ENCODE data around the gene BMPR1A.

Gene BMPR1A

GRCh38 chr10:86785968-86786367, 29.5 kb downstream of the BMPR1A start:
- Histone ChIP-seq H3K27ac (ENCODE audit: low read depth, low read length) (peak overlapping the region; percentile 63), H3K27me3 (ENCODE audit: control insufficient read depth, insufficient read depth, low read length) (no peaks in the 10 kb centered on the region)

GRCh38 chr10:86786368-86786767, 29.9 kb downstream of the BMPR1A start:
- Histone ChIP-seq H3K27ac (ENCODE audit: low read depth, low read length) (peak overlapping the region; percentile 63), H3K4me1 (ENCODE audit: control insufficient read depth, insufficient read depth, low read length) (peaks cover 37% of the 10 kb centered on the region), H3K9me3 (ENCODE audit: control insufficient read depth, insufficient read depth, low read depth, low read length) (no peaks in the 10 kb centered on the region), H3K36me3 (ENCODE audit: control insufficient read depth, insufficient read depth, low read length) (peaks cover 5% of the 10 kb centered on the region; the same call in 1 of the 2 replicates), H3K9ac (ENCODE audit: low read length) (no peak overlapping the region), H3K27me3 (ENCODE audit: control insufficient read depth, insufficient read depth, low read length) (no peaks in the 10 kb centered on the region), H3K4me3 (ENCODE audit: low read depth, low read length) (0 out of 2 replicates have a peak overlapping the region, but pooled peaks have one; percentile 6)

More at GRCh38 chr10:86785968-86786367, 29.5 kb downstream of the BMPR1A start:
- Histone ChIP-seq H3K4me3 (ENCODE audit: low read depth, low read length) (0 out of 2 replicates have a peak overlapping the region, but pooled peaks have one; percentile 6), H3K9ac (ENCODE audit: low read length) (no peak overlapping the region), H3K4me1 (ENCODE audit: control insufficient read depth, insufficient read depth, low read length) (peaks cover 37% of the 10 kb centered on the region), H3K9me3 (ENCODE audit: control insufficient read depth, insufficient read depth, low read depth, low read length) (no peaks in the 10 kb centered on the region), H3K36me3 (ENCODE audit: control insufficient read depth, insufficient read depth, low read length) (peaks cover 5% of the 10 kb centered on the region; the same call in 1 of the 2 replicates)

DNA sequence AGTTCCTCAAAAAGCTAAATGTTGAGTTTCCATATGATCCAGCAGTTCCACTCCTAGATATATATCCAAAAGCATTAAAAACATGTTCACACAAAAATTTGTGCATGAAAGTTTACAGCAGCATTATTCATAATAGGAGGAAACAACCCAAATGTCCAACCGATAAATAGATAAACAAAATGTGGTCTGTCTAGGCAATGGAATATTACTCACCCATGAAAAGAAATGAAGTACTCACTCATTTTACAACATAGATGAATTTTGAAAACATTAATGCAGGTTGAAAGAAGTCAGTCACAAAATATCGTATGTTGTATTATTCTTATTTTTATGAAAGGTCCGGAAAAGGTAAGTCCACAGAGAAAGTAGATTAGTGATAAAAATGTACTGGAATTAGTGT, 34.0 kb downstream of the BMPR1A start:
- peaks cover 10% of the 10 kb centered on the region; the same call in 1 of the 2 replicates for H3K36me3 ChIP-seq (ENCODE audit: control insufficient read depth, insufficient read depth, low read length)
- no peak overlapping the region for H3K9ac ChIP-seq (ENCODE audit: low read length)
- H3K4me3 ChIP-seq (ENCODE audit: low read depth, low read length), result no peak overlapping the region
- no peaks in the 10 kb centered on the region for H3K9me3 ChIP-seq (ENCODE audit: control insufficient read depth, insufficient read depth, low read depth, low read length)
- H3K27ac ChIP-seq (ENCODE audit: low read depth, low read length), result no peak overlapping the region
- no peaks in the 10 kb centered on the region for H3K27me3 ChIP-seq (ENCODE audit: control insufficient read depth, insufficient read depth, low read length)
- peaks cover 19% of the 10 kb centered on the region for H3K4me1 ChIP-seq (ENCODE audit: control insufficient read depth, insufficient read depth, low read length)

DNA sequence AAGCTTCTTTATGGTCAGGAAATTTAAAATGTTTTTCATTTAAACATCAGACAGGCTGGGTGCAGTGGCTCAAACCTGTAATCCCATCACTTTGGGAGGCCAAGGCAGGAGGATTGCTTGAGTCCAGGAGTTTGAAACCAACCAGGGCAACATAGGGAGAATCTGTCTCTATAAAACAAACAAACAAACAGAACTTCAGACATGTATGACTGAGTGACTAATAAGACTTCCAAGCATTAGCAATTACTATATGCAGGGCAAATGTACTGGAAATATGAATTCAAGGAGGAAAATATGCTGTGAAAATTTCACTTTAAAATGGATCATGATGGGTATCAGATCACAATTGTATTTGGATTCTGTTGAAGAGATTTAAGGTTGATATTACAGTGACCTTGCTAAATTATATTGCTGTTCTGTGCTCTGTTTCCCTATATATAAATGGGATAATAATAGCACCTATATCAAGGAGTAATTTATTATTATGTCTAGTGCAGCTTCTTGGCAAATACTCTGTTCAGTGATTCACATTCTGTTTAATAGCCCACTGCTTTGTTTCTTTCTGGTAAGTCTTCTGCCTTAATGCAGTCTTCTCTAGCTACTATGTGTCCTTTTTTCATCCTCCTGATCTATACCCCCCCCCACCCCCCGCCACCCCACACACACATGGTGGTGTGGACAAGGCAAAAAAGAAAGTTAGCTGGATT, 36.2 kb downstream of the BMPR1A start:
- Histone ChIP-seq H3K27ac (ENCODE audit: low read depth, low read length) (no peak overlapping the region), H3K4me1 (ENCODE audit: control insufficient read depth, insufficient read depth, low read length) (peaks cover 19% of the 10 kb centered on the region), H3K9me3 (ENCODE audit: control insufficient read depth, insufficient read depth, low read depth, low read length) (no peaks in the 10 kb centered on the region), H3K9ac (ENCODE audit: low read length) (no peak overlapping the region), H3K36me3 (ENCODE audit: control insufficient read depth, insufficient read depth, low read length) (peaks cover 6% of the 10 kb centered on the region; the same call in 1 of the 2 replicates), H3K4me3 (ENCODE audit: low read depth, low read length) (no peak overlapping the region), H3K27me3 (ENCODE audit: control insufficient read depth, insufficient read depth, low read length) (no peaks in the 10 kb centered on the region)

GRCh38 chr10:86793696-86794095, 37.3 kb downstream of the BMPR1A start:
- H3K9ac ChIP-seq (ENCODE audit: low read length), result no peak overlapping the region
- H3K27ac ChIP-seq (ENCODE audit: low read depth, low read length), result no peak overlapping the region
- 0 out of 2 replicates have a peak, but pooled peaks cover 5% of the 10 kb centered on the region for H3K36me3 ChIP-seq (ENCODE audit: control insufficient read depth, insufficient read depth, low read length)
- no peaks in the 10 kb centered on the region for H3K9me3 ChIP-seq (ENCODE audit: control insufficient read depth, insufficient read depth, low read depth, low read length)
- H3K27me3 ChIP-seq (ENCODE audit: control insufficient read depth, insufficient read depth, low read length), result no peaks in the 10 kb centered on the region
- H3K4me3 ChIP-seq (ENCODE audit: low read depth, low read length), result no peak overlapping the region
- H3K4me1 ChIP-seq (ENCODE audit: control insufficient read depth, insufficient read depth, low read length), result peaks cover 27% of the 10 kb centered on the region

- Histone ChIP-seq H3K27ac (ENCODE audit: low read depth, low read length) (peak overlapping the region; percentile 52; the same call in 1 of the 2 replicates), H3K27me3 (ENCODE audit: control insufficient read depth, insufficient read depth, low read length) (no peaks in the 10 kb centered on the region), H3K9ac (ENCODE audit: low read length) (no peak overlapping the region)
These were observed 38.9 kb downstream of the BMPR1A start for GRCh38 chr10:86795353-86795752.

DNA sequence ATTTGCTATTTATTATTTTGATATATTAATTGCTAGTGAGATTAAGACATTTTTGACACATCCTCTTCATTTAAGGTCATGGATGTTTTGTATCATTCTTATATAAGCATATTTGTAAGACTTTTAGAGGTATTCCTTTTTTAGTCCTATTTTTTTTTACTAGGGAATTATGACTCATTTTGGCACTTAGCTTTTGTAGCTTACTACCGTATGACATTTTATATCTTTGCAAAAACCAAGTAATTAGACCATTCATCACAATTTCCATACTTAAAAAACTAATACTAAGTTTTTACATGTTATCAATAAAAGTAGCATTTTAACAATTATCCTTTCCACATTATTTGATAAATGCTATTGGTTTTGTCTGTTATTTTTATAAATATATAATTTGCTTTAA, 41.6 kb downstream of the BMPR1A start:
- Histone ChIP-seq H3K4me1 (ENCODE audit: control insufficient read depth, insufficient read depth, low read length) (peaks cover 66% of the 10 kb centered on the region), H3K9ac (ENCODE audit: low read length) (no peak overlapping the region), H3K4me3 (ENCODE audit: low read depth, low read length) (no peak overlapping the region), H3K9me3 (ENCODE audit: control insufficient read depth, insufficient read depth, low read depth, low read length) (no peaks in the 10 kb centered on the region), H3K36me3 (ENCODE audit: control insufficient read depth, insufficient read depth, low read length) (peaks cover 9% of the 10 kb centered on the region; the same call in 1 of the 2 replicates), H3K27me3 (ENCODE audit: control insufficient read depth, insufficient read depth, low read length) (no peaks in the 10 kb centered on the region), H3K27ac (ENCODE audit: low read depth, low read length) (no peak overlapping the region)

More at GRCh38 chr10:86795353-86795752, 38.9 kb downstream of the BMPR1A start:
- H3K4me1 ChIP-seq (ENCODE audit: control insufficient read depth, insufficient read depth, low read length), result peaks cover 43% of the 10 kb centered on the region
- H3K9me3 ChIP-seq (ENCODE audit: control insufficient read depth, insufficient read depth, low read depth, low read length), result no peaks in the 10 kb centered on the region
- H3K36me3 ChIP-seq (ENCODE audit: control insufficient read depth, insufficient read depth, low read length), result 0 out of 2 replicates have a peak, but pooled peaks cover 5% of the 10 kb centered on the region
- H3K4me3 ChIP-seq (ENCODE audit: low read depth, low read length), result peak overlapping the region; percentile 33; the same call in 1 of the 2 replicates

DNA sequence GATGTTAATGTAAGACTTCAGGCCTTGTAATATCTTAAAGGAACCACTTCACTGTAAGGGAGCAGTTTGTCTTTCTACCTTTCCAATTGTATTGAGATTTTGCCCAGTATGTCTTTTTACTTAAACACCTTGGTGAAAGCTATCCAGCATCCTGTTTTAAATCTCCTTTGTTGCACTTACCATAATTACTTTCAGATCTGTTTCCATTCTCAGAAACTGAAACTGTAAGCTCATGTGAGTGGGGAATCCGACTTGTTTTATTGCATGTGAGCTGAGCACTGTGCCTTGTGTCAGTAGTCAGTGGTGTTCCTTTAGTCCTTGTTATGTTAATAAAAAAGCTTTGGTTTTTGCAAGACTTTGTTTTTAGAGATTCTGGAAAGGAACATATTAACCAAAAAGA, 42.2 kb downstream of the BMPR1A start:
- peaks cover 8% of the 10 kb centered on the region; the same call in 1 of the 2 replicates for H3K36me3 ChIP-seq (ENCODE audit: control insufficient read depth, insufficient read depth, low read length)
- no peak overlapping the region for H3K4me3 ChIP-seq (ENCODE audit: low read depth, low read length)
- no peak overlapping the region for H3K9ac ChIP-seq (ENCODE audit: low read length)
- H3K27me3 ChIP-seq (ENCODE audit: control insufficient read depth, insufficient read depth, low read length), result no peaks in the 10 kb centered on the region
- H3K9me3 ChIP-seq (ENCODE audit: control insufficient read depth, insufficient read depth, low read depth, low read length), result no peaks in the 10 kb centered on the region
- peak overlapping the region; percentile 48 for H3K27ac ChIP-seq (ENCODE audit: low read depth, low read length)
- H3K4me1 ChIP-seq (ENCODE audit: control insufficient read depth, insufficient read depth, low read length), result peaks cover 66% of the 10 kb centered on the region

DNA sequence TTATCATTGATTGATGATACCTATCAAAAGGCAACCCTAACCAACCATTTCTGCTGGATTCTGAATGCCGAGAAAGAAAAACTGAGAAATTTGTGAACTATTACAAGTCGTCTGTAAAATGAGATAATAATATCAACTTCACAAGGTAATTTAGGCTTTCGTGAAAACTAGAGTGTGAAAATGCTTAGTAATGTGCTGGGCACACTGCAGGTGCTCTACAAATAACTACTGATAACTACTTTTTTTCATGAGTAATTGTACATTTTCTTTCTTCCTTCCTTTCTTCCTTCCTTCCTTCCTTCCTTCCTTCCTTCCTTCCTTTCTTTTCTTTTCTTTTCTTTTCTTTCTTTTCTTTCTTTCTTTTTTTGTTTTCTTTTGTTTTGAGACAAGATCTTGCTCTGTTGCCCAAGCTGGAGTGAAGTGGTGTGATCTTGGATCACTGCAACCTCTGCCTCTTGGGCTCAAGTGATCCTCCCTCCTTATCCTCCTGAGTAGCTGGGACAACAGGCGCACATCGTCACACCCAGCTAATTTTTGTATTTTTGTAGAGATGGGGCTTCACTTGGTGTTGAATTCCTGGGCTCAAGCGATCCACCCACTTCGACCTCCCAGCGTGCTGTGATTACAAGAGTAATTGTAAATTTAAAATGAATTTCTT, 42.9 kb downstream of the BMPR1A start:
- H3K4me3 ChIP-seq (ENCODE audit: low read depth, low read length), result no peak overlapping the region
- H3K36me3 ChIP-seq (ENCODE audit: control insufficient read depth, insufficient read depth, low read length), result peaks cover 5% of the 10 kb centered on the region; the same call in 1 of the 2 replicates
- H3K27me3 ChIP-seq (ENCODE audit: control insufficient read depth, insufficient read depth, low read length), result no peaks in the 10 kb centered on the region
- no peak overlapping the region for H3K9ac ChIP-seq (ENCODE audit: low read length)
- H3K9me3 ChIP-seq (ENCODE audit: control insufficient read depth, insufficient read depth, low read depth, low read length), result no peaks in the 10 kb centered on the region
- H3K27ac ChIP-seq (ENCODE audit: low read depth, low read length), result peak overlapping the region; percentile 48
- peaks cover 61% of the 10 kb centered on the region for H3K4me1 ChIP-seq (ENCODE audit: control insufficient read depth, insufficient read depth, low read length)

DNA sequence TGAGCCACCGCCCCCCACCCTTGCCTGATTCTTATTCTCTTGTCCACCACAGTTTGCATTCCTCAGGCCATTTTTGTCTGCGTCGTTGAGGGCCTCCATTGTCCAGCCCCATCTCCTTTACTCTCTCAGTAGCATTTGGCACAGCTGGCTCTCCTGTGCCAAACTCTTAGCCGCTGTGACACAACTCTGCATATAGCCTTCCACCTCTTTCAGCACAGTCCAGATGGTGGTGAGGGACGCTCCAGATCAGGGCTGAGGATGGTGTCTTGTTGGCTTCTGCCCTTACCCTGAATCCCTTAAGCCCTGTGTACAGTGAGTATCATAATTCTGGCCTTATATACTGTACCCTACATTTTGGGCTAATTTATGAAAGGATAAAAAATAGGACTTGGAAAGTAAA, 45.6 kb downstream of the BMPR1A start:
- Histone ChIP-seq H3K27me3 (ENCODE audit: control insufficient read depth, insufficient read depth, low read length) (no peaks in the 10 kb centered on the region), H3K27ac (ENCODE audit: low read depth, low read length) (no peak overlapping the region), H3K9ac (ENCODE audit: low read length) (no peak overlapping the region), H3K9me3 (ENCODE audit: control insufficient read depth, insufficient read depth, low read depth, low read length) (no peaks in the 10 kb centered on the region), H3K4me3 (ENCODE audit: low read depth, low read length) (no peak overlapping the region), H3K36me3 (ENCODE audit: control insufficient read depth, insufficient read depth, low read length) (peaks cover 5% of the 10 kb centered on the region; the same call in 1 of the 2 replicates), H3K4me1 (ENCODE audit: control insufficient read depth, insufficient read depth, low read length) (peaks cover 48% of the 10 kb centered on the region)
